ENCODE results near the gene ENKUR.
A peak's percentile ranks its signal among the peaks of the same experiment; 100 is the strongest.

The ENKUR gene, protein sequence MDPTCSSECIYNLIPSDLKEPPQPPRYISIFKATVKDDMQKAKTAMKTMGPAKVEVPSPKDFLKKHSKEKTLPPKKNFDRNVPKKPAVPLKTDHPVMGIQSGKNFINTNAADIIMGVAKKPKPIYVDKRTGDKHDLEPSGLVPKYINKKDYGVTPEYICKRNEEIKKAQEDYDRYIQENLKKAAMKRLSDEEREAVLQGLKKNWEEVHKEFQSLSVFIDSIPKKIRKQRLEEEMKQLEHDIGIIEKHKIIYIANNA

DNA sequence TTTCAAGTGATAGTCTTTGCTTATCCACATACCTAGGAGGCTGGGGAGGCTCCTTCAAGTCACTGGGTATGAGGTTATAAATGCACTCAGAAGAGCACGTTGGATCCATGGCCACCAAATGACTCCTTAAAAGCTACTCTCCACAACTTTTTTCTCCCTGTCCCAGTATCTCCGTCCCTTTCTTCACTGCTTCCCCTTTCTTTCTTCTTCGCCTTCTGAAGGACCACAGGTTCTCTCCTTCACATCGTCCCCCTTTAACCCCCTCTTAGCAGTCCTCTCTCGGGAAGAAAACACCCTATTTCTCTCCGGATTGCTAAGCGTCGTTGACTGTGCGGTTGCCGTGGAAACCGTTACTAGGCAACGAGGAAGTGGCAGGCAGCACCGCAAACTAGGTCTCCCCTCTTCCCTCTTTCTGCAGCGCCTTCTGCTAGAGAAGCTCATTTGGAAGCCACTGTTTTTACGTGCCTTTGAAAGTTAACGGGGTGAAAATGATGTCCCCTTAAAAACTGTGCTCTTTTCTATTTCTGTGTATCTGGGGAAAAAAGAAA is at the start of gene ENKUR:
Gene ENKUR (minus strand): TSS at position 331 of the 548 bp plus-strand sequence. CDS start 222 bp downstream, at position 109.
- H3K9ac ChIP-seq (ENCODE audit: low read length), result peak within 1 kb of the TSS; percentile 75

DNA sequence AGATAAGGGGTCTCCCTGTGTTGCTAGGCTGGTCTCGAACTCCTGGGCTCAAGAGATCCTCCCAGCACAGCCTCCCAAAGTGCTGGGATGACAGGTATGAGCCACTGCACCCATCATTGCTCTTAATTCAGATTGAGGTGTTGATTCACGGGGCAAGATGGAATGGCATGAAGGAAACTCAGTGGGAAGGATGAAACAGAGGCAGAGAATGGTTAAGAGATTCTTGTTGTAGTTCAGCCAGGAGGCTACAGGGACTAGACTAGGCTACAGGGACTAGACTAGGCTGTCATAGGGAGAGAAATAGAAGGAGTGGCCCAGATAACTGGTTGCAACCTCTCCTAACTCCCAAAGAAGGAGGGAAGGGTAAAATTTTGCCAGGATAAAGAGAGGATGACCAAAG is 48.4 kb upstream of the ENKUR start:
- H3K36me3 ChIP-seq (ENCODE audit: control insufficient read depth, low read depth, low read length), result no peaks in the 10 kb centered on the region
- peaks cover 33% of the 10 kb centered on the region for H3K27me3 ChIP-seq (ENCODE audit: control insufficient read depth, insufficient read depth, low read length)
- H3K27ac ChIP-seq (ENCODE audit: low read length), result no peak overlapping the region
- no peak overlapping the region for H3K9ac ChIP-seq (ENCODE audit: low read length)
- H3K9me3 ChIP-seq (ENCODE audit: control insufficient read depth, low read depth, low read length), result no peaks in the 10 kb centered on the region
- H3K4me1 ChIP-seq (ENCODE audit: control insufficient read depth, low read depth, low read length), result peaks cover 8% of the 10 kb centered on the region
- no peak overlapping the region for H3K4me3 ChIP-seq (ENCODE audit: low read length)

More for the DNA sequence above, at the start of gene ENKUR:
- Histone ChIP-seq H3K36me3 (ENCODE audit: control insufficient read depth, low read depth, low read length) (no peaks in the 10 kb centered on the region), H3K4me3 (ENCODE audit: low read length) (peak within 1 kb of the TSS; percentile 64), H3K4me1 (ENCODE audit: control insufficient read depth, low read depth, low read length) (peaks cover 4% of the 10 kb centered on the region), H3K9me3 (ENCODE audit: control insufficient read depth, low read depth, low read length) (no peaks in the 10 kb centered on the region), H3K27ac (ENCODE audit: low read length) (peak within 1 kb of the TSS; percentile 68), H3K27me3 (ENCODE audit: control insufficient read depth, insufficient read depth, low read length) (no peaks in the 10 kb centered on the region)

DNA sequence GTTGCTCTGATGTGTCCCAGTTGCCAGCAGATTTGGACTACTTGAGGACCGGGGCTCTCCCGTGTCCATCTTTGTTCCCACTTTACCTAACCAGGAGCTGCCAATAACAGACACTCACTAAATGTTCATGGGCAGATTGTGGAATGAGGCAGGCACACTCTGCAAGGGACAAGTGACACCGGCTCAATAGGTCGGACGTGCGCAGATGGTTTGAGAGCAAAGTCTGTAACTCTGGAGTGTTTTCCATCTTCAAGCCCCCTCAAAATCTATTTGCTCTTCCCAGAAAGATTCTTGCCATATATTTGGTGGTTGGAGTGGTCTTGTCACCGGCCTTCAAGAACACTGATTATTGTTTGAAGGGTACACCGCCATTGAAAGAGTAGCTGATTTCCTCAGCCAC is 47.7 kb upstream of the ENKUR start:
- Histone ChIP-seq H3K4me1 (ENCODE audit: control insufficient read depth, low read depth, low read length) (peaks cover 8% of the 10 kb centered on the region), H3K27me3 (ENCODE audit: control insufficient read depth, insufficient read depth, low read length) (peaks cover 26% of the 10 kb centered on the region), H3K36me3 (ENCODE audit: control insufficient read depth, low read depth, low read length) (no peaks in the 10 kb centered on the region), H3K4me3 (ENCODE audit: low read length) (no peak overlapping the region), H3K9me3 (ENCODE audit: control insufficient read depth, low read depth, low read length) (no peaks in the 10 kb centered on the region), H3K27ac (ENCODE audit: low read length) (no peak overlapping the region), H3K9ac (ENCODE audit: low read length) (no peak overlapping the region)

DNA sequence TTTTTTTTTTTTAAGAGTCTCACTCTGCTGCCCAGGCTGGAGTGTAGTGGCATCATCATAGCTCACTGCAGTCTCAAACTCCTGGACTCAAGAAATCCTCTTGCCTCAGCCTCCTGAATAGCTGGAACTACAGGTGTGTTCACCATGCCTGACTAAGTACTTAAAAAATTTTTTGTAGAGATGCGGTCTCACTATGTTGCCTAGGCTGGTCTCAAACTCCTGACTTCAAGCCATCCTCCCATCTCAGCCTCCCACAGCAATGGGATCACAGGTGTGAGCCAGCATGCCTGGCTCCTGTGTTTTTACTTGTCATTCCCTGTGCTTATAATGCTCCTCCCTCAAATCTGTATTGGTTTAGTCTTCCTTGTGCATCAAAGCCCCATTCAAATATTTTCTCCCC is 47.2 kb upstream of the ENKUR start:
- Histone ChIP-seq H3K27me3 (ENCODE audit: control insufficient read depth, insufficient read depth, low read length) (peaks cover 24% of the 10 kb centered on the region), H3K9ac (ENCODE audit: low read length) (no peak overlapping the region), H3K9me3 (ENCODE audit: control insufficient read depth, low read depth, low read length) (no peaks in the 10 kb centered on the region), H3K27ac (ENCODE audit: low read length) (no peak overlapping the region), H3K4me3 (ENCODE audit: low read length) (no peak overlapping the region), H3K36me3 (ENCODE audit: control insufficient read depth, low read depth, low read length) (no peaks in the 10 kb centered on the region), H3K4me1 (ENCODE audit: control insufficient read depth, low read depth, low read length) (peaks cover 3% of the 10 kb centered on the region)

DNA sequence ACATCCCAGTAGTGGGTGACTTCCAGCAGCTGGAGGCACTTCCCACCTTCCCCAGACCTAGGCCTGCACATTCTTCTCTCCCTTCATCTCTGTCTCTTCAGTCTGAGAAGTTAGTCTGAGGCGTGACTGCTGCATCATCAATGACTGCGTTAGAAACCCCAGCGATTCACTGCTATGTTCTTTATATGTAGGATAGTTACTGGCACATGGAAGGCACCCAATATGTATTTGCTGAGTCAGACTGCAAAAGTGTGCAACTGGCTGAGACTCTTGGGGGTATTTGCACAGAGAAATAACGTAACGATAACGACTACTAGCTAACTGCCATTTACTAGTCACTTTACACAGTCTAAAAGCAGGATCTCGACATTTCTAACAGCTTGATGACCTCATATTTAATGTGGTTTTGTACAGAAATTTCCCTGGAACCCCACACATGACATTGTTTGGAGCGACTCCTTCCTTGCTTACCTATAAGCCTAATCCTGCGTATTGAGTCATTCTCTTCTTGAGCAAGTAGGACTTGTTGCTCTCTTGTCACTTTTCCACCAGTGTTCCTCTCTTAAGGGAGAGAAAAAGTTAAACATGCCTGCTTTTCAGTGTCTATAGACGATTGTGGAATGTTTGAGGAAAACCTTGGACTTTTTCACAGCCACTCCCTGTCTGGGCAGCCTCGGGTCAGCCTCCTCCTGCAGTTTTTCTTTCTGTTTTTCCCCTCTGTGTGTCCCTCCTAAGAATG is 45.9 kb upstream of the ENKUR start:
- no peaks in the 10 kb centered on the region for H3K9me3 ChIP-seq (ENCODE audit: control insufficient read depth, low read depth, low read length)
- no peak overlapping the region for H3K27ac ChIP-seq (ENCODE audit: low read length)
- H3K9ac ChIP-seq (ENCODE audit: low read length), result no peak overlapping the region
- H3K4me3 ChIP-seq (ENCODE audit: low read length), result no peak overlapping the region
- no peaks in the 10 kb centered on the region for H3K4me1 ChIP-seq (ENCODE audit: control insufficient read depth, low read depth, low read length)
- peaks cover 11% of the 10 kb centered on the region for H3K27me3 ChIP-seq (ENCODE audit: control insufficient read depth, insufficient read depth, low read length)
- no peaks in the 10 kb centered on the region for H3K36me3 ChIP-seq (ENCODE audit: control insufficient read depth, low read depth, low read length)

DNA sequence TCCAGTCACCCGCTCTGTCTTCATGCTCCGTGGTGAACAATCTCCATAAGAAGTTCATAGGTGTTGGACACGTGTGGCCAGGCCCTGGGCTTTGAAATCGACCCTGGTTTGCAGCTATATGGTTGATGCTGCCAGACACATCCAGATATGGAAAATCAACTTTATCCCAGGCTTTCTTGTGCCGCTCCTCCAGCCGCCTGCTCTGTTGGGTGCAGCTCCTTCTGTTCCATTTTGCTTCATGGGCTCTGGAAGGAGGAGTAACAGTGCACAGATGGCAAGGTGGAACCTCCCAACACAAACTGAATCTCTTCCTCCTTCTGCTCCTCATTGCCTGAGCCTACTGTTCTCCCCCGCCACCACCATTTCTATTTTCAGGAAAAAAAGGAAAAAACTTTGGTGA is 45.2 kb upstream of the ENKUR start:
- Histone ChIP-seq H3K27ac (ENCODE audit: low read length) (no peak overlapping the region), H3K27me3 (ENCODE audit: control insufficient read depth, insufficient read depth, low read length) (peaks cover 3% of the 10 kb centered on the region), H3K9ac (ENCODE audit: low read length) (no peak overlapping the region), H3K36me3 (ENCODE audit: control insufficient read depth, low read depth, low read length) (no peaks in the 10 kb centered on the region), H3K4me3 (ENCODE audit: low read length) (no peak overlapping the region), H3K4me1 (ENCODE audit: control insufficient read depth, low read depth, low read length) (no peaks in the 10 kb centered on the region), H3K9me3 (ENCODE audit: control insufficient read depth, low read depth, low read length) (no peaks in the 10 kb centered on the region)

DNA sequence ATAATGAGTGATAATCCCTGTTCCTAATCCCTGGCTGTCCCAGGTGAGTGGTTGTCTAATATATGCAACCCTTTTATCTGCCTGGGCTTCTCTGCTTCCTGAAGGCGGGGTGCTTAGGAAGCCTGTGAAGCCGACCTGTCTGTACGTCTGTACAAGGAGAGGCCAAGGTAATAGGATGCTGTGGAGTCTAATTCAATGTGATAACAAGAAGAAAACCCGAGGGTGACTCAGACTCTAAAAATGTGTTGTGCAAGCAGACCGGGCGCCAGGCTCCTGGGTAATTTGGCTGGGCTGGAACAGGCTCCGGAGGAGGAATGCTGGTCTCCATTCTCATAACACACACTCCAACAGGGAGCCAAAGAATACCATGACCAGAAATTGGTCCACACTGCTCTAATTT is 44.0 kb upstream of the ENKUR start:
- Histone ChIP-seq H3K36me3 (ENCODE audit: control insufficient read depth, low read depth, low read length) (no peaks in the 10 kb centered on the region), H3K4me3 (ENCODE audit: low read length) (no peak overlapping the region), H3K9ac (ENCODE audit: low read length) (no peak overlapping the region), H3K27me3 (ENCODE audit: control insufficient read depth, insufficient read depth, low read length) (no peaks in the 10 kb centered on the region), H3K4me1 (ENCODE audit: control insufficient read depth, low read depth, low read length) (no peaks in the 10 kb centered on the region), H3K27ac (ENCODE audit: low read length) (no peak overlapping the region), H3K9me3 (ENCODE audit: control insufficient read depth, low read depth, low read length) (no peaks in the 10 kb centered on the region)

DNA sequence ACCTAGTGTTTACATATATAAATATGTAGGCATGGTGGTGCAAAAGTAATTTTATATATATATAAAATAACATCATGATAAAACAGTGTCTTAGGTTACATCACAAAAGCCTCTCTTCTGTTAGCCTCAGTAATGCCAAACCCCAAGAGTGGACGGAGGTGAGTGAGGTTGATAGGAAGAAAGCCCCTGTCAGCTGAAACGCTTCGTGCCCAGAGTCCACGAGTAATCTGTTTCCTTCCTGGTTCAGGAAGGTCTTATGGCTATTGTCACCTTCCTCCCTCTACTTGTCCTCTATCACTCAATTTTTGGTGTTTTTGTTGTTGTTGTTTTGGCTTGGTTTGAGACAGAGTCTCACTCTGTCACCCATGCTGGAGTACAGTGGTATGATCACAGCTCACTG is 41.9 kb upstream of the ENKUR start:
- Histone ChIP-seq H3K9ac (ENCODE audit: low read length) (no peak overlapping the region), H3K36me3 (ENCODE audit: control insufficient read depth, low read depth, low read length) (no peaks in the 10 kb centered on the region), H3K27me3 (ENCODE audit: control insufficient read depth, insufficient read depth, low read length) (no peaks in the 10 kb centered on the region), H3K4me1 (ENCODE audit: control insufficient read depth, low read depth, low read length) (no peaks in the 10 kb centered on the region), H3K9me3 (ENCODE audit: control insufficient read depth, low read depth, low read length) (no peaks in the 10 kb centered on the region), H3K27ac (ENCODE audit: low read length) (no peak overlapping the region), H3K4me3 (ENCODE audit: low read length) (no peak overlapping the region)

DNA sequence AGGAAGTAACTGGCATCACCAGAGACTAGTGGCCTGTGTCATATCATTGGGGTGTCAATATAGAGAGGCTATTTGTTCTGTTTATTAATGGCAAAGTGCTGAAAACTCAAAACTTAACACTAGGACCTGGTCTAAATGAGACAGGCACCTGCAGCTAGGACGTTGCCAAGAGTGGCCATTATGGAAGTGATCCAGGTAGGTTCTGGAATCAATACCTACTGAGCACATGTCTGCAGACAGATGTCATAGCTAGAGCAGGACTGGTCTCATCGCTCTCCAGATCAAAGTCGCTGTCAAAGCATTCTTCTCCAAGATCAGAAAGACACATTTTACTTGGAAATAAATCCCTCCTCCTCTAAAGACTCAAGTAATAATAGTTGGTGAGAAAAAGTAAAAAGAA is 40.8 kb upstream of the ENKUR start:
- H3K9ac ChIP-seq (ENCODE audit: low read length), result no peak overlapping the region

DNA sequence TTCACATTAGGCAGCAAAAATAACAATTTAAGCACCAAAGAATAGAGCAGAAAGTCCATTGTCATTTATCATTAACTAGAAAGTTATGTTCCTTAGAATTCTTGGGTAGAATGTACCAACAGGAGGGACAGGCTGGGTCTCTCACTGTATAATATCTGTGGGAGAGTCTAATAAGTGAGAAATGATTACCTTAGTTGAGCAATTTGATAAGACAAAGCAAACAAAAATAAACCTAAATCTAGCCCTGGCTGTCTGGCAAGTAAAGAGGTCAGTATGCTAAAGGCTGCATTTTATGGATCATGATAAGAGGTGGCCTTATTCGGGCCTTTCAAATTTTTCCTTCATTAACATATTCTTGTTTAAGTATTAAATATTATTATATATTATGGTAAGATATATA is 36.1 kb upstream of the ENKUR start:
- H3K27ac ChIP-seq (ENCODE audit: low read length), result no peak overlapping the region
- H3K27me3 ChIP-seq (ENCODE audit: control insufficient read depth, insufficient read depth, low read length), result no peaks in the 10 kb centered on the region
- no peaks in the 10 kb centered on the region for H3K9me3 ChIP-seq (ENCODE audit: control insufficient read depth, low read depth, low read length)
- H3K4me1 ChIP-seq (ENCODE audit: control insufficient read depth, low read depth, low read length), result no peaks in the 10 kb centered on the region
- no peaks in the 10 kb centered on the region for H3K36me3 ChIP-seq (ENCODE audit: control insufficient read depth, low read depth, low read length)
- no peak overlapping the region for H3K4me3 ChIP-seq (ENCODE audit: low read length)
- H3K9ac ChIP-seq (ENCODE audit: low read length), result no peak overlapping the region

More for the DNA sequence above, 40.8 kb upstream of the ENKUR start:
- no peaks in the 10 kb centered on the region for H3K9me3 ChIP-seq (ENCODE audit: control insufficient read depth, low read depth, low read length)
- no peak overlapping the region for H3K27ac ChIP-seq (ENCODE audit: low read length)
- no peaks in the 10 kb centered on the region for H3K27me3 ChIP-seq (ENCODE audit: control insufficient read depth, insufficient read depth, low read length)
- H3K4me1 ChIP-seq (ENCODE audit: control insufficient read depth, low read depth, low read length), result no peaks in the 10 kb centered on the region
- no peaks in the 10 kb centered on the region for H3K36me3 ChIP-seq (ENCODE audit: control insufficient read depth, low read depth, low read length)
- no peak overlapping the region for H3K4me3 ChIP-seq (ENCODE audit: low read length)

DNA sequence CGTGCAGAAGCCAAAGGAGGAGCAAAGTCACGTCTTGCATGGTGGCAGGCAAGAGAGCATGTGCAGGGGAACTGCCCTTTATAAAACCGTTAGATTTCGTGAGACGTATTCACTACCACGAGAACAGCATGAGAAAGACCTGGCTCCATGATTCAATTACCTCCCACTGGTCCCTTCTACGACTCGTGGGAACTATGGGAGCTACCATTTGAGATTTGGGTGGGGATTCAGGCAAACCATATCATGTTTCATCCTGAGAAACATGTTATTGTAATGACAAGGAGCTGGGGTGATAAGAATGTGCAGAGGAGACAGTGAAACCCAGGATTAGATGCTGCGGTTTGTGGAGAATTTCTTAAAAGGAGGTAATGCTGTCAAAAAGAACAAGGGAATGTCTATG is 34.4 kb upstream of the ENKUR start:
- H3K9ac ChIP-seq (ENCODE audit: low read length), result no peak overlapping the region
- no peaks in the 10 kb centered on the region for H3K4me1 ChIP-seq (ENCODE audit: control insufficient read depth, low read depth, low read length)
- no peaks in the 10 kb centered on the region for H3K9me3 ChIP-seq (ENCODE audit: control insufficient read depth, low read depth, low read length)
- H3K27ac ChIP-seq (ENCODE audit: low read length), result no peak overlapping the region
- H3K4me3 ChIP-seq (ENCODE audit: low read length), result no peak overlapping the region
- H3K27me3 ChIP-seq (ENCODE audit: control insufficient read depth, insufficient read depth, low read length), result no peaks in the 10 kb centered on the region
- H3K36me3 ChIP-seq (ENCODE audit: control insufficient read depth, low read depth, low read length), result no peaks in the 10 kb centered on the region

DNA sequence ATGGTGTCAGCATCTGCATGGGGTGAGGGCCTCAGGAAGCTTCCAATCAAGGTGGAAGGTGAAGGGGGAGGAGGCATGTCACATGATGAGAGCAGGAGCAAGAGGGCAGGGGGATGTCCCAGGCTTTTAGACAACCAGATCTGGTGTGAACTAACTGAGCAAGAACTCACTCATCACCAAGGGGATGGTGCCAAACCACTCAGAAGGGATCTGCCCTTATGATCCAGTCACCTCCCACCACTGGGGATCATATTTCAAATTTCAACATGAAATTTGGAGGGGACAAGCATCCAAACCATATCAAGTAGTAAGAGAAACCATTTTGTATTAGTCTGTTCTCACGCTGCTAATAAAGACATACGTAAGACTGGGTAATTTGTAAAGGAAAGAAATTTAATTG is 34.0 kb upstream of the ENKUR start:
- Histone ChIP-seq H3K27me3 (ENCODE audit: control insufficient read depth, insufficient read depth, low read length) (no peaks in the 10 kb centered on the region), H3K4me3 (ENCODE audit: low read length) (no peak overlapping the region), H3K9ac (ENCODE audit: low read length) (no peak overlapping the region), H3K27ac (ENCODE audit: low read length) (no peak overlapping the region), H3K4me1 (ENCODE audit: control insufficient read depth, low read depth, low read length) (no peaks in the 10 kb centered on the region), H3K9me3 (ENCODE audit: control insufficient read depth, low read depth, low read length) (no peaks in the 10 kb centered on the region), H3K36me3 (ENCODE audit: control insufficient read depth, low read depth, low read length) (no peaks in the 10 kb centered on the region)
